HFF-Myc (cell line): Measurements from ENCODE around the gene IFNA1.
"Not testable (repeated sequence)": the region's sequence is repeated elsewhere in the genome, so short reads cannot be mapped to it uniquely, and the experiment has no call there.

Experiments
- DNase-seq: peaks from one replicate; pipeline ENCODE4 v3.0.0-alpha.2; 2011; ENCODE audit warnings: low read depth; ENCODE audit errors: extremely low read depth
- H3K4me3 ChIP-seq: replicated peaks from 2 replicates; pipeline ENCODE4 v1.5.1; 2011; ENCODE audit warnings: low read depth, mild to moderate bottlenecking, control low read depth, low read length
- TF ChIP-seq, protein P1 (sequence below): IDR thresholded peaks from 2 replicates; pipeline ENCODE4 v1.5.1; 2012; ENCODE audit warnings: mild to moderate bottlenecking, low read depth, low read length, control low read depth; ENCODE audit errors: missing control alignments

The IFNA1 gene

DNA sequence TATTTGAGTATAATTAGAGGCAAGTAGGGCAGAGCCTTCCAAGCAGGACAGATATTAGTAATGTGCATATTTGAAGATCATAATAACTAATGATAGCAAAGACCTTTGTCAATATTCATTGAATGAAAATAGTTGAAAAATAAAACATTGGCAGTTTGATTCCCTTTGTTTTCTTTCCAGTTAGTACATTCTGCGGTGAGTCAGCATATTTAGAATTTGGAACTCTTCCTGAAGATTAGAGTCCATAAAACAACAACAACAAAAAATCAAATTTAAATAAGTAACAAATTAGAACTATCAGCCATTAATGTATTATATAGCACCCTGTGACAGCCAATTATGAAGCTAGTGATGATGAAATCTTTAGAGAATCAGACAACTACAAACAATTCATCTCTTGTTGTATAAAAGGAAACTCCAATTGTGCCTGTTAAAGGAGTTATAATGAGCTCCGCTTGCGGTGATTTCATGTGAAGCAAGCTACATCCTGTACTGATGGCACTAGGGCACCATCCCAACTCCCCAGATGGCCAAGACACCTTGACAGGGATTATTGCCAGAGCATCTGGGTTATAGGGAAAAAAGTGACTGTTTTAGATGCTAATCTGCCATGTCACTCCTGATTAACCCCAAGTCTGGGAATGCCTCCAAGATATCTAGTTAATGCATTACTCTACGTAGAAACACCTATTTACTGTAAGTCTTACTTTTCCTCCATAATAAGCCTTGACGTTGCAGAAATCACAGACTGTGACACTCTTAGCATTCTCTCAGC is 24.6 kb upstream of the IFNA1 start:
- DNase-seq = peak; percentile 15
- TF ChIP-seq, protein P1, sequence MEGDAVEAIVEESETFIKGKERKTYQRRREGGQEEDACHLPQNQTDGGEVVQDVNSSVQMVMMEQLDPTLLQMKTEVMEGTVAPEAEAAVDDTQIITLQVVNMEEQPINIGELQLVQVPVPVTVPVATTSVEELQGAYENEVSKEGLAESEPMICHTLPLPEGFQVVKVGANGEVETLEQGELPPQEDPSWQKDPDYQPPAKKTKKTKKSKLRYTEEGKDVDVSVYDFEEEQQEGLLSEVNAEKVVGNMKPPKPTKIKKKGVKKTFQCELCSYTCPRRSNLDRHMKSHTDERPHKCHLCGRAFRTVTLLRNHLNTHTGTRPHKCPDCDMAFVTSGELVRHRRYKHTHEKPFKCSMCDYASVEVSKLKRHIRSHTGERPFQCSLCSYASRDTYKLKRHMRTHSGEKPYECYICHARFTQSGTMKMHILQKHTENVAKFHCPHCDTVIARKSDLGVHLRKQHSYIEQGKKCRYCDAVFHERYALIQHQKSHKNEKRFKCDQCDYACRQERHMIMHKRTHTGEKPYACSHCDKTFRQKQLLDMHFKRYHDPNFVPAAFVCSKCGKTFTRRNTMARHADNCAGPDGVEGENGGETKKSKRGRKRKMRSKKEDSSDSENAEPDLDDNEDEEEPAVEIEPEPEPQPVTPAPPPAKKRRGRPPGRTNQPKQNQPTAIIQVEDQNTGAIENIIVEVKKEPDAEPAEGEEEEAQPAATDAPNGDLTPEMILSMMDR = no peak
- no peak overlapping the region for H3K4me3 ChIP-seq

DNA sequence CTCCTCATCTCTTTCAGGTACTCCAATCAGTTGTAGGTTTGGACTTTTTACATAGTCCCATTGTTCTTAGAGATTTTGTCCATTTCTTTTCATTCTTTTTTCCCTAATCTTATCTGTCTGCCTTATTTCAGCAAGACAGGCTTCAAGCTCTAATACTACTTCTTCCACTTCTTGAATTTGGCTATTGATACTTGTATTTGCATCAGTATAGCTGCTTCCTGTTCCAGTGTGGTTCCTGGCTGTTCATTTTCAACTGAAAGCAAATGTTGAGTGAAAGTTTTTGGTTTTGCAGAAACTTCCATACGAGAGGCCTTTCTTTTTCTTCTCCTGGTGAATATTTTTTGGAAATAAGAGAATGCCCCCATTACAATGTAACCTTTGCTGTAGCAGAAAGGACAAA is 12.0 kb upstream of the IFNA1 start:
- TF ChIP-seq, protein P1 = no peak
- no peak overlapping the region for H3K4me3 ChIP-seq
- DNase-seq = no peak

GRCh38 chr9:21429191-21429590 is 11.0 kb upstream of the IFNA1 start:
- no peak for DNase-seq
- TF ChIP-seq, protein P1 = no peak
- H3K4me3 ChIP-seq = no peak overlapping the region

GRCh38 chr9:21432672-21433425 is 7.4 kb upstream of the IFNA1 start:
- H3K4me3 ChIP-seq = no peak overlapping the region
- DNase-seq = no peak
- TF ChIP-seq, protein P1 = no peak

DNA sequence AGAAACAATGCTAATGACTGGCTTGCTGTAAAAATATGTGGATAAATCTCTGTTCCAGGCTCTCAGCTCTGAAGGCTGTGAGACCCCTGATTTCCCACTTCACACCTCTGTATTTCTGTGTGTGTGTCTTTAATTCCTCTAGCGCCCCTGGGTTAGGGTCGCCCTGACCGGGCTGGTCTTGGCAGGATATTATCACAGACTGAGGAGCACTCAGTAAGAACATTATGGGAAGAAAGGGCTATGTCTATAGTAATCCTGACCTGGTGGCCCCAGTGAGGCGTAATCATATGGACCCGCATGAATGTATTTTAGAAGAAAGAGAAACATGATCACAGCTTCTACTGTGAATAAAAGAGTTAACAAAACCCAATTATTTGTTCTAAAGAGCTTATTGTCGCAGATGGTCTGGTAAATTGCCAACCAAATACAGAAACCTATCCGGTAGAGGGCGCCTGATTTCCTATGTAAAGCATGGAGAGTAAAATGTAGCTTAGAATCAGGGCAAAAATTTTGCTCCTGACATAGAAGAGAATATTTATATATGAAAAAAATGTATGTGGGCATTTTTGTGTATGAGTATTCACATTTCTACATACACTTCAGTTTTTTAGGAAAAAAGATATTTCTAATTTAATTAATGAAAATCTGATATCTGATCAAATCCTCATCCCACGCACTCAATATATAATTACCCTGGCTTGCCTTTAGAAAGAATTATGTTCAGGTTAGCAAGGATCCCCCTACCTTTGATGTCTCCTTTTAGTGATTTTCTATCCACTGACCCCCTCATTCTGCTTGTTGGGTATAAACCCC is 5.8 kb upstream of the IFNA1 start:
- TF ChIP-seq, protein P1 = peak; percentile 50
- H3K4me3 ChIP-seq = no peak overlapping the region
- DNase-seq = peak; percentile 41

- not testable (repeated sequence) for H3K4me3 ChIP-seq, DNase-seq
Observed at GRCh38 chr9:21435015-21435383, 5.2 kb upstream of the IFNA1 start.
